ENCODE data around the gene PSTPIP2.
"Not testable (repeated sequence)": the region's sequence is repeated elsewhere in the genome, so short reads cannot be mapped to it uniquely, and the experiment has no call there.

The PSTPIP2 gene, protein sequence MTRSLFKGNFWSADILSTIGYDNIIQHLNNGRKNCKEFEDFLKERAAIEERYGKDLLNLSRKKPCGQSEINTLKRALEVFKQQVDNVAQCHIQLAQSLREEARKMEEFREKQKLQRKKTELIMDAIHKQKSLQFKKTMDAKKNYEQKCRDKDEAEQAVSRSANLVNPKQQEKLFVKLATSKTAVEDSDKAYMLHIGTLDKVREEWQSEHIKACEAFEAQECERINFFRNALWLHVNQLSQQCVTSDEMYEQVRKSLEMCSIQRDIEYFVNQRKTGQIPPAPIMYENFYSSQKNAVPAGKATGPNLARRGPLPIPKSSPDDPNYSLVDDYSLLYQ

DNA sequence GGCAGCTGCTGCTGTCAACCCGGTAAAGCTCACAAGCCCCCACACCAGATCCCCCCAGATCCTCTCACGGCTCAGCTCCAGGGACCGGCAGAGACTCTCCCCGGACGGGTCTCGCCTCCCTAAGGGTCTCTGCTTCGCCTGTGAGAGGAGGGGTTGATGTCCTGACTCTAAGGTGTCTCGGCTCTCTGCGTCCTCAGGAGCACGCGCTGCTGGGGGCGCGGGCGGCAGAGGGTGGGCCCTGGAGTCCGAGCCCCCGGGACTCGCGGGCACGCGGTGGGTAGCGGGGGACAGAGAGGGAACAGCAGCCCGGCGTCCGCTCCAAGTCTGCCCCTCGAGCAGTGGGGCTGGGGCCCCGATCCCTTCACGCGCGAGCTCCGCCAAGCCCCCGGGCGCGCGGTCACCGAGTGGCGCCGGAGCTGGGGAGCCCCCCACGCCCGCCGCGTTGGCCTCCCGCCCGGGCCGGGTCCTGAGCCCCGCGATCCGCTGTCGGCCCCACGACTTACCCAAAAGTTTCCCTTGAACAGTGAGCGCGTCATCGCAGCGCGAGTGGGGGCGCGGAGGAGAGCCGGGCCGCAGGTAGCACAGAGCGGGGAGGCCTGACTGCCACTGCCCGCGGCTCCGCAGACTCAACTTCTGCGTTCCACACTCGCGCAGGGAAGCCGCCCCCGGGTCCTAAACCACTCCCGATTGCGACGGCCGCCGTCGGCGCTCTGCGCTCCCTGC lies at the start of gene PSTPIP2:
TSS of gene PSTPIP2 (minus strand) at position 608 of the 723 bp plus-strand sequence. CDS start at position 536, 72 bp downstream.
- peak within 1 kb of the TSS; percentile 86 for H3K27ac ChIP-seq
- no peak for DNase-seq (ENCODE audit: low read depth, low spot score)

GRCh38 chr18:46113751-46114150 lies 41.7 kb upstream of the PSTPIP2 start:
- no peak overlapping the region for H3K27ac ChIP-seq

GRCh38 chr18:46110406-46110805 lies 38.3 kb upstream of the PSTPIP2 start:
- DNase-seq (ENCODE audit: low read depth, low spot score): no peak
- no peak overlapping the region for H3K27ac ChIP-seq

More at GRCh38 chr18:46113751-46114150, 41.7 kb upstream of the PSTPIP2 start:
- DNase-seq (ENCODE audit: low read depth, low spot score): no peak

GRCh38 chr18:46109386-46109785 lies 37.3 kb upstream of the PSTPIP2 start:
- DNase-seq (ENCODE audit: low read depth, low spot score): no peak
- H3K27ac ChIP-seq: no peak overlapping the region

DNA sequence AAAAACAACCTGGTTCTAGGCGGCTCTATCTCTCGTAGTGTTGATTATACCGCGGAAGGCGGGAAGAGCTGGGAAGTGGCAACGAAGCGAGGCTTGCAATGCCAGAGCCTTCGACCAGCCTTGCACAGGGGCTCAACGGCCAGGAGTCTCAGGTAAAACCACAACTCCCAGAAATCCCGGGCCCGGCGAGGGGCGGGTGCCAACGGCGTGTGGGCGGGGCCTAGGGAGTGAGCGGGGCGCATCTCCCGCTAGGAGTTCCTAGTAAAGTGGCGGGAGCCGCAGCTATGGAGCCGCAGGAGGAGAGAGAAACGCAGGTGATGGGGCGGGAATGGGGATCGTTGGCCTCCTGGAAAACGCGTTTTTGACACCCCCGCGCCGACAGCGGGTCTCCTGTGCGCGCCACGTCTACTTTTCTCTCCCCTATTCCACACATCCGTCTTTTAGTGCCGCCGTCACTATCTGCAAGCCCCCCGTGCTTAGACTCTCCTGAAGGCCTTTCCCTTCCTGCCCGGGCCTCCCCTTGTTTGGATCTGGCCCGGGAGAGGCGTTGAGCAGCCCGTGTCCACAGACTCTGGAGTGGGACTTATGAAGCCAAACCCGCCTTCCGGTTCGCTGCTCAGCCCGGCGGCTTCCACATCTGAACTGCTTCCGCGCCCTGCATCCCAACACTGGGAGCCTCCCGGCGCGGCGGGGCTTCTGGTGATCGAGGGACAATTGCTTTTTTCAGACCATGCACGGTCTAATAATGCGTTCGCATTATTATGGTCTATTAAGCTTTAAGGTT lies 32.3 kb upstream of the PSTPIP2 start, which contains the start of gene HAUS1:
TSS of gene HAUS1 (plus strand) at position 258 of the 784 bp plus-strand sequence. CDS start at position 285, 27 bp downstream.
- no peak for DNase-seq (ENCODE audit: low read depth, low spot score)
- H3K27ac ChIP-seq: peak within 1 kb of the TSS; percentile 46

DNA sequence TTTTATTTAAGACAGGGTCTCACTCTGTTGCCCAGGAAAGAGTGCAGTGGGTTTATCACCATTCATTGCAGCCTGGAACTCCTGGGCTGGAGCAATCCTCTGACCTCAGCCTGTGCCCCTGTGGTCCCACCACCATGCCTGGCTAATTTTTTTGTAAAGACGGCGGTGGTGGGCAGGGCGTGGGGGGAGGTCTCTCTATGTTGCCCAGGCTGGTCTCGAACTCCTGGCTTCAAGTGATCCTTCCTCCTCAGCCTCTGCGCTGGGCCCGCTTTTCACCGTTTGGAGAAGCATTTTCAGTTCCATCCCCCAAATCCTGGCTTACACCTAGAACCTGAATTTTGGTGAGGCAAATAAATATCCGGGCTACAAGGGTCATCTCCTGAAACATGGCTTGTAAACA lies 27.4 kb upstream of the PSTPIP2 start:
- H3K27ac ChIP-seq: no peak overlapping the region
- DNase-seq (ENCODE audit: low read depth, low spot score): no peak

DNA sequence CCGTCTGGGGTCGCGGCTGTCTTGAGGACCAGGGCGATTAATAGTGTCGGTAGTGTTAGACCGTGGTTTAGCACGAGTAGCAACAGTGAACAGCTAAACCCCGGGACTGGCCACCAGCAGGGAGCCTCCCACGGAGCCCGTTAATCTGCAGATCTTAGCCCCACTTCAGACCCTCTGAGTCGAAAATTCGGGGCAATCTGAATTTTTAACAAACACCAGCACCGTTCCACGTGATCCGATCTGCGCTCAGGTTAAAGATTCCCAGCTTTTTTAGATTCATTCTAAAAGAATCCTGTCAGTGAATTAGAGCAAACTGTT lies 26.5 kb upstream of the PSTPIP2 start:
- no peak for DNase-seq (ENCODE audit: low read depth, low spot score)
- H3K27ac ChIP-seq: peak overlapping the region; percentile 73

DNA sequence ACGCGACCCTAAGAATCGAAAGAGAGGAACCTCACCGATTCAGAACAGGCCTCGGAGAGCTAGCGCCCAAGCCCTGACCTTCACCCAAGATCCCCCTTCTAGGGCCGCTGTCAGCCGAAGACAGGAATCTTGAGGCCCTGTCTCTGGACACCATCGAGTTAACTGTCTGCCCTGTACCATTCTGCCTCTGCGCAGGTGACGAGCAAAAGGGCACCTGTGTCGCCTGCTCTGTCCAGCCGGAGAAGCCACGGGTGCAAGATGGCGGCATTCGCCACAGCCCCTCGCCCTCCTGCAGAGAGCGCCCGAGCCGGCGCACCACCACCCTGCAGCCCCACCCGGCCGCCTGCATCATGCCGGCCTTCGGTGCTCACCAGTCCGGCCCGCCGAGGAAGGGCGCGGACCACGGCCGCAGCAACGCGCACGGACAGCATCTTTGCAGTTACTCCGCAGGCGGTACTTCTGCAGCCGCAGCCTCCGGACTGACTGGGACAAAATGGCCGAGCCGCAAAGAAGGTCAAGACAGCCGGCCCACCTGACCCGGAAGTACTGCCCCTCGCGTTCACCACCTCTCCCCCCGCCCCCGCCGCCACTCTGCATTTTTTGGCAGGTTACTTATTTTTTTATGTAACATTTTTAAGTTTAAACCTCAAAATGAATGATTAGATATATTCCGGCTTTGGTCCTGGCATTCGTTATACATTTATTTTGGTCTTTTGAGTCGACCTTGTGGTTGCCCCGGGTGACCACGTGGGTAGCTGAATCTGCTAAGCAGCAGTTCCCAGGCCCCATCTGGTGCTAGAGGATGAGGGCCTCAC lies 25.9 kb upstream of the PSTPIP2 start, which contains the start of gene ATP5F1A:
TSS of gene ATP5F1A (minus strand) at position 496 of the 815 bp plus-strand sequence. CDS start at position 431, 65 bp downstream.
- peak within 1 kb of the TSS; percentile 73 for H3K27ac ChIP-seq
- no peak for DNase-seq (ENCODE audit: low read depth, low spot score)

- H3K27ac ChIP-seq: peak overlapping the region; percentile 73
- DNase-seq (ENCODE audit: low read depth, low spot score): no peak
Observed at GRCh38 chr18:46097431-46097800, 25.4 kb upstream of the PSTPIP2 start.

DNA sequence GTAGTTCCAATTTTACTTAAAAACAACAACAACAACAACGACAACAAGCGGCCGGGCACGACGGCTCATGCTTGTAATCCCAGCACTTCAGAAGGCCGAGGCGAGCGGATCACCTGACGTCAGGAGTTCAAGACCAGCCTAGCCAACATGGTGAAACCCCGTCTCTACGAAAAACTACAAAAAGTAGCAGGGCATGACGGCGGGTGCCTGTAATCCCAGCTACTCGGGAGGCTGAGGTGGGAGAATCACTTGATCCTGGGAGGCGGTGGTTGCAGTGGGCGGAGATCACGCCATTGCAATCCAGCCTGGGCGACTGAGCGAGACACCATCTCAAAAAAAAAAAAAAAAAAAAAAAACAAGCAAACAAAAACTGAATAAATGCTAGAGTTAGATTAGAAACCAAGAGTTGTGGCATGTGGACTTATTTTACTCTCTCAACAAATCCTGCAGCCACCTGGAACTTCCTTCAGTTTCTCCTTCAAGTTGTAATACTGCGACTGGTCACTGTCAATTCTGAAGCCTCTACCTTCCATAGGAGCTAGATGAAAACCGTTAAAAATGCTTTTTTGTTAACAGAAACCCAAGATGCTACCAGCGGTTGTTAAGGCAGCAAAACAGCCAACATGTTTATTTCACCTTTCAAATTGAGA lies 24.7 kb upstream of the PSTPIP2 start:
- DNase-seq (ENCODE audit: low read depth, low spot score): no peak
- H3K27ac ChIP-seq: peak overlapping the region; percentile 73

DNA sequence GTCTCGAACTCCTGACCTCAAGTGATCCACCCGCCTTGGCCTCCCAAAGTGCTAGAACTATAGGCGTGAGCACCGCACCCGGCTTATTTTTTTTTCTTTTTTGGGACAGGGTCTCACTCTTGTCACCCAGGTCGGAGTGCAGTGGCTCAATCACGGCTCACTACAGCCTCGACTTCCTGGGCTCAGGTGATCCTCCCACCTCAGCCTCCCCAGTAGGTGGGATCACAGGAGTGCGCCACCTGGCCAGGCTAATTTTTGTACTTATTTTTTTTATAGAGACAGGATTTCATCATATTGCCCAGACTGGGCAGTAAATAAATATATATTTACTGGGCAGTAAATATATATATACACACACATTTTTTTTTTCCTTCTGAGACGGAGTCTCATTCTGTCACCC lies 23.5 kb upstream of the PSTPIP2 start:
- DNase-seq (ENCODE audit: low read depth, low spot score): no peak
- no peak overlapping the region for H3K27ac ChIP-seq

DNA sequence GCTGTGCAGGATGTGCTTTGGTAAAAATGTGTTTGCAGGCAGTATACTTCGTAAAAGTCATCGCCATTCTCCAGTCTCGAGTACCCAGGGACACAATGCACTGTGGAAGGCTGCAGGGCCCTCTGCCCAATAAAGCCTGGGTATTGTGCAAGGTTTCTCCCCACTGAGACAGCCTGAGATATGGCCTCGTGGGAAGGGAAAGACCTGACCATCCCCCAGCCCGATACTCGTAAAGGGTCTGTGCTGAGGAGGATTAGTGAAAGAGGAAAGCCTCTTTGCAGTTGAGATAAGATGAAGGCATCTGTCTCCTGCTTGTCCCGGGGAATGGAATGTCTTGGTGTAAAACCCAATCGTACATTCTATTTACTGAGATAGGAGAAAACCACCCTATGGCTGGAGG lies 16.4 kb upstream of the PSTPIP2 start:
- not testable (repeated sequence) for H3K27ac ChIP-seq; DNase-seq (ENCODE audit: low read depth, low spot score)

DNA sequence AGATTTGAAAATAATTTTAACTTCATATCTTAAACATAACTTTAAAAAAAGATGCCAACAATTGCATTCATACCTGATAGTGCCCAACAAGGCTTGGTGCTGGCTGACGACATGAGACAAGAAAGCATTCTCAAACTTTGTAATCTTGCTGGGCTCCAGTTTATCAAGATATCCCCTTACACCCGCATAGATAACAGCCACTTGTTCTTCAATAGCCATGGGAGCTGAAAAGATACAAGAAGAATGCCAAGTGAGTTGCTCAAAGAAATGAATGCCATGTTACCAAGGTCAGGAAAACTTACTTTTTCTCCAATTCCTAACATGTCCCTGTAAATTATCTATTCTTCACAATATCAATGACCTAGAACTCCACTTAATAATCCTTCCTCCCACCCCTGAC lies 12.4 kb upstream of the PSTPIP2 start:
- H3K27ac ChIP-seq: no peak overlapping the region
- DNase-seq (ENCODE audit: low read depth, low spot score): no peak

DNA sequence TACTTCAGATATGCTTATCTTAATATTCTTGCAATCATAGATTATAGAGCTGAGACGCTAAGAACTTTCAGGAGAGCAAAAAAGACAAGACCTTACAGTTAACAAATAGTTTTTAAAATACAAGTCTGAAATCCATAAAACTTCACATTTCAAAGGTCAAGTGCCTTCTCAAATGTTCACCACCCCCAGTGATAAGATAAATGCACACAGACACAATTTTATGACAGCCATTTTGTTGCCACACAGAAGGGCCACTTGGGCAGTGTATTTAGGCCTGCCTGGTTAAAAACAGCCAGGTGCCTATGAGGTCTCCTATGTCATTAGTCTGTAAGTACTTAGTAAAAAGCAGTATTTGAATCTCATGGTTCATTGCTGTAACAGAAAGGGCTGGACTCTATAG lies 8.1 kb upstream of the PSTPIP2 start:
- H3K27ac ChIP-seq: no peak overlapping the region
- DNase-seq (ENCODE audit: low read depth, low spot score): no peak

GRCh38 chr18:46079336-46079735 lies 7.3 kb upstream of the PSTPIP2 start:
- no peak overlapping the region for H3K27ac ChIP-seq
- DNase-seq (ENCODE audit: low read depth, low spot score): no peak

DNA sequence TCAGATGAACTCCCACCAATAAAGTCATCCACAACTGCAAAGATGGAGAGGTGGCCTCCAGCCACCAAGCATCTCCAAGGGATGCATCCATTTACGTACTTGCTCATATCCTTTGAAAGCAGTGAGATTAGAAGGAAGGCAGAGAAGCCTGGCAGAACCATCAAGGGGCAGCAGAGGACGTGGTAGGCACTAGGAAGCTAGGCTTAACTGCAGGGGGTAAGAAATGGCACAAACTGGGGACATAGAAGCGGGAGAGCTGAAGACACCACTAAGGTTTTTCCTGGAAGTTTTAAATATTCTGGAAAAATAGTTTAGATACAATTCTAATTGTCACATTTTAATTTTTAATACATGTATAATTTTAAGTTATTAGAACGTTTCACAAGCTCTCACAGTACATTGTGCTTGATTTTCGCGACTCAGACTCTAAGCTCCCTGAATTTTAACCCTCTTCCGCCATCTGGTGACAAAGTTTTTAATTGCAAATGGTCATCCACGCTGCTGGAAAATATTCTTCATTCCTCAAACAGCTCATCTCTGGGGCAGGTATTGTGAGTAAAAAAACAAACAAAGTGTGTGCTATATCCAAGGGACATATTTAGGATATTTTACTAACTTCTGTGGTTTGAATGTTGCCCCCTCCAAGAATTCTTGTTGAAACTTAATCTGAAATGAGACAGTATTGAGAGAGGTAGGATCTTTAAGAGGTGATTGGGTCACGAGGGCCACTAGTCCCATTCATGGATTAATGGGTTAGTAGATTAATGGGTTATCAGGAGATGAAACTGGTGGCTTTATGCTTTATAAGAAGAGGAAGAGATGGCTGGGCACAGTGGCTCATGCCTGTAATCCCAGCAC lies 1.6 kb upstream of the PSTPIP2 start:
- DNase-seq (ENCODE audit: low read depth, low spot score): no peak
- H3K27ac ChIP-seq: peak overlapping the region; percentile 48

DNA sequence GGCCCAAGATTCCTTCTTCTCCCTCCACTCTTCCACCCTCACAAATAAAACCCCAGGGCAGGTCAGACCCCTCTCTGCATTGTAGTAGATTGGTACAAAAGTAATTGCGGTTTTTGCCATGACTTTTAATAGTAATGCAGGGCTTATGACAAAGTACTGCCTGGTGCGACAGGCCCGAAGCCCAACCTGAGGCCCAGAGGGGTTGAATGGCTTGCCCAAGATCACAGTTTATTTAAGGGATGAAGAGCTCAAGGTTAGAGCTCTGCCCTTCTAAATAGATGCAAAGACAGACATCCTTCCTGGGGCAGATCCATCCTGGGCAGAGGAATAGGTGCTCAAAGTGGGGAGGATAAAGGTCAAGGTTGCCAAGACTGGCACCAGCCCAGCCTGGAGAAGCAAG lies 899 bp upstream of the PSTPIP2 start:
- no peak for DNase-seq (ENCODE audit: low read depth, low spot score)
- H3K27ac ChIP-seq: no peak overlapping the region

GRCh38 chr18:46072376-46072867 lies 362 bp upstream of the PSTPIP2 start:
- H3K27ac ChIP-seq: no peak overlapping the region
- DNase-seq (ENCODE audit: low read depth, low spot score): no peak

All from epithelial cell of prostate (primary cell).